PC-9 (cell line): ENCODE data around the gene PHACTR1.

Experiments
- EZH2 ChIP-seq: fragments of 200-600 bp; sonication (generic); IDR thresholded peaks from 2 replicates; pipeline ENCODE4 v1.8.0; 2017; ENCODE audit warnings: antibody characterized with exemption, low read depth
- TF ChIP-seq, protein P1 (sequence below): fragments of 200-600 bp; sonication (generic); conservative IDR thresholded peaks from 2 replicates; pipeline ENCODE4 v1.6.1; 2017; ENCODE audit warnings: mixed run types, antibody characterized with exemption, mild to moderate bottlenecking, moderate library complexity

DNA sequence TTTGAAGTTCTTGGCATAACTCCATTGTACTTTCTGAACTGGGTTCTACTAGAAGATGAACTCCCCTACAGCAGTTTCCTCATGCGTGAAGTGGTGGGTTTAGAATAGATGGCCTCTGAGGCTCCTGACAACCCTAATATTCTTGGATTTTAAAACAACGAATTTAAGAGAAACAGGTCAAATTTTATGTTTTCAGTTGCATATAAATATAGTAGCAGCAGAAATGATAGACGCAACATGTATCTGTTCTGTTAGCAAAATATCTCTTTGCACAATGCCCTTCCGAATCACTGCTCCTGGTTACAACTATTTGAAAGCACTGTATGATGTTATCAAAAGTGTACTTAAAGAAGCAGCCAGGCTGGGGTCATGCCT, 364.6 kb downstream of the PHACTR1 start:
- TF ChIP-seq, protein P1, sequence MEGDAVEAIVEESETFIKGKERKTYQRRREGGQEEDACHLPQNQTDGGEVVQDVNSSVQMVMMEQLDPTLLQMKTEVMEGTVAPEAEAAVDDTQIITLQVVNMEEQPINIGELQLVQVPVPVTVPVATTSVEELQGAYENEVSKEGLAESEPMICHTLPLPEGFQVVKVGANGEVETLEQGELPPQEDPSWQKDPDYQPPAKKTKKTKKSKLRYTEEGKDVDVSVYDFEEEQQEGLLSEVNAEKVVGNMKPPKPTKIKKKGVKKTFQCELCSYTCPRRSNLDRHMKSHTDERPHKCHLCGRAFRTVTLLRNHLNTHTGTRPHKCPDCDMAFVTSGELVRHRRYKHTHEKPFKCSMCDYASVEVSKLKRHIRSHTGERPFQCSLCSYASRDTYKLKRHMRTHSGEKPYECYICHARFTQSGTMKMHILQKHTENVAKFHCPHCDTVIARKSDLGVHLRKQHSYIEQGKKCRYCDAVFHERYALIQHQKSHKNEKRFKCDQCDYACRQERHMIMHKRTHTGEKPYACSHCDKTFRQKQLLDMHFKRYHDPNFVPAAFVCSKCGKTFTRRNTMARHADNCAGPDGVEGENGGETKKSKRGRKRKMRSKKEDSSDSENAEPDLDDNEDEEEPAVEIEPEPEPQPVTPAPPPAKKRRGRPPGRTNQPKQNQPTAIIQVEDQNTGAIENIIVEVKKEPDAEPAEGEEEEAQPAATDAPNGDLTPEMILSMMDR: no peak
- no peak for TF ChIP-seq EZH2
